SK-N-SH (cell line): ENCODE measurements around the gene STAP2. TPM values are rescaled to one million over a fixed set of nuclear protein-coding genes. Genes with fewer than 3 reads are reported as not detected.

Source experiments
- CTCF ChIA-PET: fragments of 300-600, 350-600 bp; formaldehyde crosslinking; extraction: SDS; loops from one replicate; lab custom pipeline; 2021; lab: Yijun Ruan, JAX
- POLR2A ChIA-PET: fragments of 350-600 bp; sonication (Branson Sonifier 250); formaldehyde crosslinking; extraction: SDS; loops from one replicate; lab custom pipeline; 2020; ENCODE audit warnings: antibody characterized with exemption, inconsistent platforms; lab: Yijun Ruan, JAX
- DNase-seq: peaks from one replicate; pipeline ENCODE4 v3.0.0; 2012
- H2AFZ ChIP-seq: fragments of 200-600 bp; sonication (generic); 2 replicates; pipeline ENCODE4 v1.8.1; 2016; ENCODE audit warnings: antibody characterized with exemption, mild to moderate bottlenecking, low read depth
- H3F3A ChIP-seq: fragments of 200-600 bp; sonication (generic); replicated peaks from 2 replicates; pipeline ENCODE3; 2016; ENCODE audit warnings: antibody characterized with exemption, mild to moderate bottlenecking; ENCODE audit not compliant: insufficient read depth
- H3K27ac ChIP-seq, 2 experiments: fragments of 200-500 bp in 1 of 2; fragments of 200-600 bp in 1 of 2; sonication (Bioruptor generic) in 1 of 2; sonication (generic), shearing (Covaris generic) in 1 of 2; 2 replicates each; pipeline versions ENCODE4 v1.5.1 to v1.6.1; 2014 to 2016; ENCODE audit warnings: low read depth in 2 of 2, inconsistent platforms in 1 of 2, low read length in 1 of 2, mild to moderate bottlenecking in 1 of 2, mixed read lengths in 1 of 2
- H3K27me3 ChIP-seq: fragments of 200-600 bp; sonication (generic), shearing (Covaris generic); 2 replicates; pipeline ENCODE4 v1.6.1; 2016; ENCODE audit warnings: mixed run types; ENCODE audit not compliant: insufficient read depth
- H3K36me3 ChIP-seq, 2 experiments: fragments of 200-500 bp in 1 of 2; fragments of 200-600 bp in 1 of 2; sonication (Bioruptor generic) in 1 of 2; sonication (generic) in 1 of 2; replicated peaks in 1 of 2; 2 replicates each; pipeline versions ENCODE3 to v1.5.1; 2014 to 2016; ENCODE audit warnings: low read length in 1 of 2, mild to moderate bottlenecking in 1 of 2; ENCODE audit not compliant: insufficient read depth in 2 of 2, control insufficient read depth in 1 of 2
- H3K4me1 ChIP-seq, 2 experiments: fragments of 200-500 bp in 1 of 2; fragments of 200-600 bp in 1 of 2; sonication (Bioruptor generic) in 1 of 2; sonication (generic), shearing (Covaris generic) in 1 of 2; 2 replicates each; pipeline versions ENCODE4 v1.5.1 to v1.6.1; 2014 to 2016; ENCODE audit warnings: low read depth in 1 of 2, low read length in 1 of 2, mixed run types in 1 of 2; ENCODE audit not compliant: insufficient read depth in 2 of 2, control insufficient read depth in 1 of 2
- H3K4me2 ChIP-seq: fragments of 200-600 bp; sonication (generic), shearing (Covaris generic); 2 replicates; pipeline ENCODE4 v1.6.1; 2017; ENCODE audit warnings: mixed run types
- H3K4me3 ChIP-seq, 2 experiments: fragments of 200-500 bp in 1 of 2; fragments of 200-600 bp in 1 of 2; sonication (Bioruptor generic) in 1 of 2; sonication (generic), shearing (Covaris generic) in 1 of 2; 2 replicates each; pipeline versions ENCODE4 v1.5.1 to v1.8.1; 2014 to 2016; ENCODE audit warnings: low read depth in 2 of 2, inconsistent platforms in 1 of 2, low read length in 1 of 2, mild to moderate bottlenecking in 1 of 2, mixed read lengths in 1 of 2, moderate library complexity in 1 of 2
- H3K79me2 ChIP-seq: fragments of 200-600 bp; sonication (generic); 2 replicates; pipeline ENCODE4 v1.8.1; 2017; ENCODE audit warnings: mild to moderate bottlenecking; ENCODE audit not compliant: insufficient read depth
- H3K9ac ChIP-seq: fragments of 200-600 bp; sonication (generic); 2 replicates; pipeline ENCODE4 v1.6.1; 2017; ENCODE audit warnings: mixed run types
- H3K9me2 ChIP-seq: fragments of 200-600 bp; sonication (generic); 2 replicates; pipeline ENCODE4 v1.6.1; 2017; ENCODE audit warnings: mixed run types
- H3K9me3 ChIP-seq: fragments of 200-600 bp; sonication (generic); 2 replicates; pipeline ENCODE4 v1.6.1; 2017; ENCODE audit warnings: mixed run types, mild to moderate bottlenecking, moderate library complexity
- H4K20me1 ChIP-seq: fragments of 200-600 bp; sonication (generic); 2 replicates; pipeline ENCODE4 v1.6.1; 2017; ENCODE audit warnings: mild to moderate bottlenecking, mixed run types; ENCODE audit not compliant: insufficient read depth
- EP300 ChIP-seq, 2 experiments: IDR thresholded peaks; 2 replicates each; pipeline versions ENCODE4 v1.4.0 to v1.6.1; 2012; ENCODE audit warnings: borderline replicate concordance in 1 of 2, low read depth in 1 of 2, low read length in 1 of 2
- EZH2phosphoT487 ChIP-seq: fragments of 200-600 bp; sonication (generic); IDR thresholded peaks from 2 replicates; pipeline ENCODE4 v1.6.1; 2017; ENCODE audit warnings: low read depth, mixed run types, mild to moderate bottlenecking, antibody characterized with exemption, moderate library complexity, borderline replicate concordance
- FOSL2 ChIP-seq: IDR thresholded peaks from 2 replicates; pipeline ENCODE4 v1.4.0; 2012; ENCODE audit warnings: low read depth, mild to moderate bottlenecking, moderate library complexity, borderline replicate concordance
- IRF3 ChIP-seq: fragments of 150-350 bp; IDR thresholded peaks from 2 replicates; pipeline ENCODE4 v1.6.1; 2016; ENCODE audit warnings: mild to moderate bottlenecking, low read depth, low read length
- MEF2A ChIP-seq: IDR thresholded peaks from 2 replicates; pipeline ENCODE4 v1.4.0; 2012; ENCODE audit warnings: low read depth, borderline replicate concordance
- SMC3 ChIP-seq: IDR thresholded peaks from 2 replicates; pipeline ENCODE4 v1.6.1; 2012; ENCODE audit warnings: low read depth, low read length, improper control_type of control experiment
- TAF1 ChIP-seq: IDR thresholded peaks from 2 replicates; pipeline ENCODE4 v1.6.1; 2012; ENCODE audit warnings: low read depth, mild to moderate bottlenecking, low read length, moderate library complexity, borderline replicate concordance
- TEAD4 ChIP-seq: IDR thresholded peaks from 2 replicates; pipeline ENCODE4 v1.4.0; 2012; ENCODE audit warnings: mild to moderate bottlenecking, borderline replicate concordance; ENCODE audit not compliant: insufficient read depth
- USF1 ChIP-seq: IDR thresholded peaks from 2 replicates; pipeline ENCODE4 v1.4.0; 2012; ENCODE audit warnings: low read depth, borderline replicate concordance
- YY1 ChIP-seq: IDR thresholded peaks from 2 replicates; pipeline ENCODE4 v1.4.0; 2012; ENCODE audit warnings: low read depth, mild to moderate bottlenecking
- WGBS: methylation state at CpG from one replicate; pipeline ENCODE4 v1.1.6; 2017; ENCODE audit warnings: low lambda C conversion rate; 5-methylcytosine and 5-hydroxymethylcytosine counted together
- polyA plus RNA-seq, 3 experiments: library from polyadenylated mRNA; depleted of rRNA; stranded (reverse); fragments of >200 nt; gene quantifications; 2 replicates each; pipeline ENCODE4 v1.2.3, GENCODE V29; 2012
- TF ChIP-seq, protein P1 (sequence below): fragments of 150-350 bp; IDR thresholded peaks from 2 replicates; pipeline ENCODE4 v1.6.1; 2017; ENCODE audit warnings: antibody characterized with exemption, low read length, low read depth, borderline replicate concordance
- TF ChIP-seq, protein P2 (sequence below): IDR thresholded peaks from 2 replicates; pipeline ENCODE4; 2012
- TF ChIP-seq, protein P3 (sequence below): fragments of 200-600 bp; sonication (generic); IDR thresholded peaks from 2 replicates; pipeline ENCODE4 v1.6.1; 2017; ENCODE audit warnings: antibody characterized with exemption, mild to moderate bottlenecking, moderate library complexity

Gene STAP2
- polyA plus RNA-seq, 1 of the 3 experiments (the other 2 are of a cell fraction): 7.6 TPM

GRCh38 chr19:4346020-4346383 is 7.4 kb upstream of the STAP2 start:
- Histone ChIP-seq H2AFZ (no peak overlapping the region), H3K79me2 (0 out of 2 replicates have a peak, but pooled peaks cover 5% of the 10 kb centered on the region)
- TF ChIP-seq TAF1: no peak
- TF ChIP-seq IRF3: no peak
- no peak for TF ChIP-seq TEAD4
- TF ChIP-seq MEF2A: no peak
- no peak for TF ChIP-seq YY1
- TF ChIP-seq, protein P1, sequence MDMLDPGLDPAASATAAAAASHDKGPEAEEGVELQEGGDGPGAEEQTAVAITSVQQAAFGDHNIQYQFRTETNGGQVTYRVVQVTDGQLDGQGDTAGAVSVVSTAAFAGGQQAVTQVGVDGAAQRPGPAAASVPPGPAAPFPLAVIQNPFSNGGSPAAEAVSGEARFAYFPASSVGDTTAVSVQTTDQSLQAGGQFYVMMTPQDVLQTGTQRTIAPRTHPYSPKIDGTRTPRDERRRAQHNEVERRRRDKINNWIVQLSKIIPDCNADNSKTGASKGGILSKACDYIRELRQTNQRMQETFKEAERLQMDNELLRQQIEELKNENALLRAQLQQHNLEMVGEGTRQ: no peak
- TF ChIP-seq EP300 (IDR thresholded peaks at IDR 0.05; ENCODE audit: borderline replicate concordance in 1 of 2, low read depth in 1 of 2, low read length in 1 of 2): no peak
- TF ChIP-seq, protein P2, sequence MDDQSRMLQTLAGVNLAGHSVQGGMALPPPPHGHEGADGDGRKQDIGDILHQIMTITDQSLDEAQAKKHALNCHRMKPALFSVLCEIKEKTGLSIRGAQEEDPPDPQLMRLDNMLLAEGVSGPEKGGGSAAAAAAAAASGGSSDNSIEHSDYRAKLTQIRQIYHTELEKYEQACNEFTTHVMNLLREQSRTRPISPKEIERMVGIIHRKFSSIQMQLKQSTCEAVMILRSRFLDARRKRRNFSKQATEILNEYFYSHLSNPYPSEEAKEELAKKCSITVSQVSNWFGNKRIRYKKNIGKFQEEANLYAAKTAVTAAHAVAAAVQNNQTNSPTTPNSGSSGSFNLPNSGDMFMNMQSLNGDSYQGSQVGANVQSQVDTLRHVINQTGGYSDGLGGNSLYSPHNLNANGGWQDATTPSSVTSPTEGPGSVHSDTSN: no peak
- TF ChIP-seq SMC3: no peak
- no peak for TF ChIP-seq EZH2phosphoT487
- no peak for TF ChIP-seq FOSL2
- TF ChIP-seq USF1: no peak
- TF ChIP-seq, protein P3, sequence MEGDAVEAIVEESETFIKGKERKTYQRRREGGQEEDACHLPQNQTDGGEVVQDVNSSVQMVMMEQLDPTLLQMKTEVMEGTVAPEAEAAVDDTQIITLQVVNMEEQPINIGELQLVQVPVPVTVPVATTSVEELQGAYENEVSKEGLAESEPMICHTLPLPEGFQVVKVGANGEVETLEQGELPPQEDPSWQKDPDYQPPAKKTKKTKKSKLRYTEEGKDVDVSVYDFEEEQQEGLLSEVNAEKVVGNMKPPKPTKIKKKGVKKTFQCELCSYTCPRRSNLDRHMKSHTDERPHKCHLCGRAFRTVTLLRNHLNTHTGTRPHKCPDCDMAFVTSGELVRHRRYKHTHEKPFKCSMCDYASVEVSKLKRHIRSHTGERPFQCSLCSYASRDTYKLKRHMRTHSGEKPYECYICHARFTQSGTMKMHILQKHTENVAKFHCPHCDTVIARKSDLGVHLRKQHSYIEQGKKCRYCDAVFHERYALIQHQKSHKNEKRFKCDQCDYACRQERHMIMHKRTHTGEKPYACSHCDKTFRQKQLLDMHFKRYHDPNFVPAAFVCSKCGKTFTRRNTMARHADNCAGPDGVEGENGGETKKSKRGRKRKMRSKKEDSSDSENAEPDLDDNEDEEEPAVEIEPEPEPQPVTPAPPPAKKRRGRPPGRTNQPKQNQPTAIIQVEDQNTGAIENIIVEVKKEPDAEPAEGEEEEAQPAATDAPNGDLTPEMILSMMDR: no peak
- TF ChIP-seq, all 33 proteins: peak for 0
- Histone ChIP-seq H3K4me1 (peaks cover 0 to 11% of the 10 kb centered on the region in 2 experiments; a peak in 1 of 4 replicates), H3K4me3 (no peak overlapping the region), H3K9me2 (no peaks in the 10 kb centered on the region), H3K9ac (no peak overlapping the region), H3K27me3 (no peaks in the 10 kb centered on the region), H4K20me1 (no peaks in the 10 kb centered on the region), H3K36me3 (peaks cover 2 to 11% of the 10 kb centered on the region in 2 experiments), H3K9me3 (no peaks in the 10 kb centered on the region), H3F3A (peaks cover under 1% of the 10 kb centered on the region), H3K4me2 (no peak overlapping the region), H3K27ac (no peak overlapping the region)
- WGBS: 96% methylated on average over 6 of the region's 6 CpGs
- ChIA-PET CTCF (interaction anchor here (0.6 to 4.7 kb wide), 5 partner anchors 17 to 99 kb away, joined by 3 to 50 read pairs (median 3); partner anchors contain the start of gene YJU2), POLR2A (interaction anchor here (0.8 kb wide), 1 partner anchor 35 kb away, joined by 9 read pairs; no protein-coding TSS in a partner anchor)
- DNase-seq: no peak
